ENCODE measurements around the gene HOXB7. TPM values are rescaled to one million over a fixed set of nuclear protein-coding genes. Genes with fewer than 3 reads are reported as not detected.

Gene HOXB7
- total RNA-seq, 1 experiment from 2014 or later: 28.2 TPM

- H3K4me1 ChIP-seq (replicated peaks; ENCODE audit: insufficient read depth): 0 out of 2 replicates have a peak, but pooled peaks cover 6% of the 10 kb centered on the region
- DNase-seq: no peak
- no peak overlapping the region for H3K4me3 ChIP-seq
- no peak overlapping the region for H3K4me2 ChIP-seq
- H3K36me3 ChIP-seq (ENCODE audit: low read depth): no peaks in the 10 kb centered on the region
- no peaks in the 10 kb centered on the region for H3K79me2 ChIP-seq (ENCODE audit: low read depth)
- H3K27me3 ChIP-seq (ENCODE audit: insufficient read depth, low read depth): no peaks in the 10 kb centered on the region
- no peak overlapping the region for H2AFZ ChIP-seq
- no TSS peak for BruUV-seq (replicated peaks)
- no peaks in the 10 kb centered on the region for H3F3A ChIP-seq (ENCODE audit: insufficient read depth, low read depth)
- no peaks in the 10 kb centered on the region for H3K9me2 ChIP-seq (ENCODE audit: insufficient read depth)
- POLR2A ChIA-PET (ENCODE audit: unreplicated experiment): no interaction called here
- no peak overlapping the region for H3K27ac ChIP-seq
- TF ChIP-seq, protein P1, sequence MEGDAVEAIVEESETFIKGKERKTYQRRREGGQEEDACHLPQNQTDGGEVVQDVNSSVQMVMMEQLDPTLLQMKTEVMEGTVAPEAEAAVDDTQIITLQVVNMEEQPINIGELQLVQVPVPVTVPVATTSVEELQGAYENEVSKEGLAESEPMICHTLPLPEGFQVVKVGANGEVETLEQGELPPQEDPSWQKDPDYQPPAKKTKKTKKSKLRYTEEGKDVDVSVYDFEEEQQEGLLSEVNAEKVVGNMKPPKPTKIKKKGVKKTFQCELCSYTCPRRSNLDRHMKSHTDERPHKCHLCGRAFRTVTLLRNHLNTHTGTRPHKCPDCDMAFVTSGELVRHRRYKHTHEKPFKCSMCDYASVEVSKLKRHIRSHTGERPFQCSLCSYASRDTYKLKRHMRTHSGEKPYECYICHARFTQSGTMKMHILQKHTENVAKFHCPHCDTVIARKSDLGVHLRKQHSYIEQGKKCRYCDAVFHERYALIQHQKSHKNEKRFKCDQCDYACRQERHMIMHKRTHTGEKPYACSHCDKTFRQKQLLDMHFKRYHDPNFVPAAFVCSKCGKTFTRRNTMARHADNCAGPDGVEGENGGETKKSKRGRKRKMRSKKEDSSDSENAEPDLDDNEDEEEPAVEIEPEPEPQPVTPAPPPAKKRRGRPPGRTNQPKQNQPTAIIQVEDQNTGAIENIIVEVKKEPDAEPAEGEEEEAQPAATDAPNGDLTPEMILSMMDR (conservative IDR thresholded peaks at IDR 0.05): no peak
- TF ChIP-seq EZH2 (IDR thresholded peaks at IDR 0.05; ENCODE audit: low read depth): no peak
- CTCF ChIA-PET: interaction anchor here (0.6 kb wide), 1 partner anchor 362 kb away, joined by 6 read pairs; no protein-coding TSS in a partner anchor
- H3K9me3 ChIP-seq (ENCODE audit: insufficient read depth, low read depth): no peaks in the 10 kb centered on the region
- no peaks in the 10 kb centered on the region for H4K20me1 ChIP-seq (ENCODE audit: insufficient read depth)
- intact Hi-C loops (cut with micrococcal nuclease; ENCODE audit: unreplicated experiment): no loop called here
These were observed 38.9 kb downstream of the HOXB7 start for GRCh38 chr17:48571826-48572417.

GRCh38 chr17:48571024-48571818 is 39.6 kb downstream of the HOXB7 start:
- ChIA-PET CTCF (no interaction called here), POLR2A (ENCODE audit: unreplicated experiment) (no interaction called here)
- no peaks in the 10 kb centered on the region for H3K9me3 ChIP-seq (ENCODE audit: insufficient read depth, low read depth)
- no peak overlapping the region for H3K4me3 ChIP-seq
- H3F3A ChIP-seq (ENCODE audit: insufficient read depth, low read depth): no peaks in the 10 kb centered on the region
- no peak overlapping the region for H3K4me2 ChIP-seq
- intact Hi-C loops (cut with micrococcal nuclease; ENCODE audit: unreplicated experiment): no loop called here
- BruUV-seq (replicated peaks): no TSS peak
- 0 out of 2 replicates have a peak, but pooled peaks cover 6% of the 10 kb centered on the region for H3K4me1 ChIP-seq (replicated peaks; ENCODE audit: insufficient read depth)
- no peaks in the 10 kb centered on the region for H3K9me2 ChIP-seq (ENCODE audit: insufficient read depth)
- no peak for DNase-seq
- no peak for TF ChIP-seq EZH2 (IDR thresholded peaks at IDR 0.05; ENCODE audit: low read depth)
- TF ChIP-seq, protein P1 (conservative IDR thresholded peaks at IDR 0.05): no peak
- no peaks in the 10 kb centered on the region for H4K20me1 ChIP-seq (ENCODE audit: insufficient read depth)
- H2AFZ ChIP-seq: no peak overlapping the region
- H3K27ac ChIP-seq: no peak overlapping the region
- H3K79me2 ChIP-seq (ENCODE audit: low read depth): no peaks in the 10 kb centered on the region
- H3K27me3 ChIP-seq (ENCODE audit: insufficient read depth, low read depth): no peaks in the 10 kb centered on the region
- H3K36me3 ChIP-seq (ENCODE audit: low read depth): no peaks in the 10 kb centered on the region

GRCh38 chr17:48570325-48571023 is 40.3 kb downstream of the HOXB7 start:
- Histone ChIP-seq H4K20me1 (ENCODE audit: insufficient read depth) (no peaks in the 10 kb centered on the region), H3K4me1 (replicated peaks; ENCODE audit: insufficient read depth) (0 out of 2 replicates have a peak, but pooled peaks cover 6% of the 10 kb centered on the region), H3K79me2 (ENCODE audit: low read depth) (no peaks in the 10 kb centered on the region), H3K9me3 (ENCODE audit: insufficient read depth, low read depth) (no peaks in the 10 kb centered on the region), H3K9me2 (ENCODE audit: insufficient read depth) (no peaks in the 10 kb centered on the region), H3K4me2 (no peak overlapping the region), H3K27ac (no peak overlapping the region), H3K36me3 (ENCODE audit: low read depth) (no peaks in the 10 kb centered on the region), H3K4me3 (no peak overlapping the region), H3F3A (ENCODE audit: insufficient read depth, low read depth) (no peaks in the 10 kb centered on the region), H3K27me3 (ENCODE audit: insufficient read depth, low read depth) (no peaks in the 10 kb centered on the region), H2AFZ (no peak overlapping the region)
- intact Hi-C loops (cut with micrococcal nuclease; ENCODE audit: unreplicated experiment): no loop called here
- TF ChIP-seq, protein P1 (conservative IDR thresholded peaks at IDR 0.05): no peak
- TF ChIP-seq EZH2 (IDR thresholded peaks at IDR 0.05; ENCODE audit: low read depth): no peak
- ChIA-PET CTCF (interaction anchor here (0.6 kb wide), 2 partner anchors 48 to 228 kb away, joined by 4 to 7 read pairs; no protein-coding TSS in a partner anchor), POLR2A (ENCODE audit: unreplicated experiment) (no interaction called here)
- DNase-seq: no peak
- no TSS peak for BruUV-seq (replicated peaks)
